HG03095 (cell line): ENCODE measurements around the gene YPEL1.
"Not testable (repeated sequence)": the region's sequence is repeated elsewhere in the genome, so short reads cannot be mapped to it uniquely, and the experiment has no call there.

Experiments
- ATAC-seq: cut with Tn5 transposase; IDR thresholded peaks from one replicate; pipeline ENCODE4 v1.9.1; 2021; ENCODE audit warnings: moderate library complexity; ENCODE audit not compliant: unreplicated experiment

Gene YPEL1

GRCh38 chr22:21686193-21686608 is 49.4 kb downstream of the YPEL1 start:
- ATAC-seq, result no peak

- ATAC-seq, result no peak
These were observed 50.5 kb downstream of the YPEL1 start for GRCh38 chr22:21685164-21685513.

- ATAC-seq, result no peak
These were observed 51.0 kb downstream of the YPEL1 start for GRCh38 chr22:21684492-21685163.

- ATAC-seq, result no peak
These were observed 52.2 kb downstream of the YPEL1 start for GRCh38 chr22:21683401-21683811.

- ATAC-seq, result no peak
These were observed 53.0 kb downstream of the YPEL1 start for GRCh38 chr22:21682385-21683175.

- no peak for ATAC-seq
These were observed 53.8 kb downstream of the YPEL1 start for GRCh38 chr22:21681566-21682370.

- ATAC-seq, result no peak
These were observed 54.6 kb downstream of the YPEL1 start for GRCh38 chr22:21680830-21681565.

- no peak for ATAC-seq
These were observed 56.2 kb downstream of the YPEL1 start for GRCh38 chr22:21679383-21679782.

- not testable (repeated sequence) for ATAC-seq
These were observed 56.8 kb downstream of the YPEL1 start for GRCh38 chr22:21678842-21679241.

GRCh38 chr22:21677606-21678443 is 57.8 kb downstream of the YPEL1 start:
- ATAC-seq, result no peak

- ATAC-seq, result no peak
These were observed 60.9 kb downstream of the YPEL1 start for GRCh38 chr22:21674638-21675245.

- ATAC-seq, result no peak
These were observed 61.9 kb downstream of the YPEL1 start for GRCh38 chr22:21673534-21674321.

GRCh38 chr22:21672107-21672629 is 63.4 kb downstream of the YPEL1 start:
- ATAC-seq, result no peak

- no peak for ATAC-seq
These were observed 66.6 kb downstream of the YPEL1 start for GRCh38 chr22:21669026-21669425.

GRCh38 chr22:21666786-21667185 is 68.8 kb downstream of the YPEL1 start:
- ATAC-seq, result no peak

- no peak for ATAC-seq
These were observed 70.3 kb downstream of the YPEL1 start for GRCh38 chr22:21665047-21665851.

GRCh38 chr22:21663738-21664137 is 71.9 kb downstream of the YPEL1 start:
- no peak for ATAC-seq

- no peak for ATAC-seq
These were observed 73.6 kb downstream of the YPEL1 start for GRCh38 chr22:21661991-21662390.
